KG1 (cell line): ENCODE results near the gene STYK1.
"Not testable (repeated sequence)": the region's sequence is repeated elsewhere in the genome, so short reads cannot be mapped to it uniquely, and the experiment has no call there.

Experiments used
- DNase-seq: peaks from one replicate; lab custom pipeline; 2025; lab: John Stamatoyannopoulos, UW

The STYK1 gene

DNA sequence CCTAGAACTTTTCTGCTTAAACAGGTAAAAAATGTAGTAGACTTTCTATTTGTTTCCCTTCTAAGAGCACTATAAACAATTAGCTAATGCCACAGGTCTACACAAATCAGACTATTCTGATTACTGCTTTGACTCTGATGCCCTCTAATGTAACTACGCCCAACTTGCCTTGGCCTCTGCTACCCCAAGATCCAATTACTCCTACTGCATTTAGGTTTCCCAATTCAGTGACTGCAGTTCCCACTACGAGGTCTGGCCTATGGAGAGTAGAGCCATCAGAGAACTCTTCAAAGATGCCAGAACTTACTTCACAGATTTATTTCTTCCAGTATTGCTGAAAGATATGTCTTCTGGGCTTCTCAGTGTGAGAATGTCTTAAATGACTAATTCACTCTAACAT is 15.3 kb upstream of the STYK1 start:
- DNase-seq = no peak

DNA sequence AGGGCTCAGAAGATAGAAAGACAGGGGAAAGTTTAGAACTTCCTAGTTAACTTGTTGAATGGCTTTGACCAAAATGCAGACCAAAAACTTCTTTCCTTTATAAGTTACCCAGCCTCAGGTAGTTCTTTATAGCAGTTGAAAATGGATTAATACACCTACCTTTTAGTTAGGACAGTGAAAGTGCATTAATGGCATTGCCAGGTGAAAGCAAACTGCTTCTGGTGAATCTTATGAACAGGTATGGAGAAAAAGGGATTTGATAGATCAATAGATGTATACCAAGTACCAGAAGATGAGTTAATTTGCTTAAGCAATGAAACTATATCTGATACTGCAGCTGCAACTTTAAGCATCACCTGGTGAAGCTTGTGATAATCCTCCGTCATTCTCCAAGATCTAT is 14.2 kb upstream of the STYK1 start:
- DNase-seq = no peak

GRCh38 chr12:10672231-10672868 is 1.5 kb downstream of the STYK1 start:
- no peak for DNase-seq

DNA sequence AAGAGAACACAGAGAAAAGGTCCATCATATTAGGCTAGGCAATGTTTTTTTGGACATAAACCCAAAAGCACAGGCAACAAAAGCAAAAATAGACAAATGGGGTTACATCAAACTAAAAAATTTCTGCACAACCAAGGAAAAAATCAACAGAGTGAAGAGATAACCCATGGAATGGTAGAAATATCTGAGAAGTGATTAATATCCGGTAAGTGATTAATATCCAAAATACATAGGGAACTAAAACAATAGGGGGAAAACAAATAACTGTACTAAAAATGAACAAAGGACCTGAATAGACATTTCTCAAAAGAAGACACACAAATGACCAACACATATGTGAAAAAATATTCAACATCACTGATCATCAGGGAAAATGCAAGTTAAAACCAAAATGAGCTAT is 4.3 kb downstream of the STYK1 start:
- DNase-seq = no peak

GRCh38 chr12:10668526-10668925 is 5.3 kb downstream of the STYK1 start:
- DNase-seq = no peak

GRCh38 chr12:10667581-10667980 is 6.3 kb downstream of the STYK1 start:
- DNase-seq = no peak

GRCh38 chr12:10664499-10664898 is 9.4 kb downstream of the STYK1 start:
- DNase-seq = no peak

DNA sequence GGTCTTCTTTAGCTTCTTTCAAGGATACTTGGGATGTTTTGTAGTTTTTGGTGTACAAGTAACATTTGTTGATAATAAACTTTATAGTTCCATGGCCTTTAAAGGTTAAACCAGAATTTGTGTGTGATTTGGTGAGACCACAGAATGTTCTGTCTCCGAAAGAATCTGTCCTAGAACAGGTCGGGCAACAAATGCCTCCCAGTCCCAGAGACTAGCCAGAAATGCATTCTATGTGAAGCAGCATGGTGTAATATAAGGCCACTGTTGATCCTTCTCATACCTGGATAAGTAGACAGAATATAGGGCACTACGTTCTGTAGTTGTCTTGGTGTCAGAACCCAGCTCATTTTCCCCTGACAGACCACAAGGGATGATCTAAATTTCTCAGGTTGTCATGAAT is 10.0 kb downstream of the STYK1 start:
- no peak for DNase-seq

GRCh38 chr12:10661338-10661737 is 12.5 kb downstream of the STYK1 start:
- DNase-seq = no peak

GRCh38 chr12:10654003-10654402 is 19.8 kb downstream of the STYK1 start:
- no peak for DNase-seq

DNA sequence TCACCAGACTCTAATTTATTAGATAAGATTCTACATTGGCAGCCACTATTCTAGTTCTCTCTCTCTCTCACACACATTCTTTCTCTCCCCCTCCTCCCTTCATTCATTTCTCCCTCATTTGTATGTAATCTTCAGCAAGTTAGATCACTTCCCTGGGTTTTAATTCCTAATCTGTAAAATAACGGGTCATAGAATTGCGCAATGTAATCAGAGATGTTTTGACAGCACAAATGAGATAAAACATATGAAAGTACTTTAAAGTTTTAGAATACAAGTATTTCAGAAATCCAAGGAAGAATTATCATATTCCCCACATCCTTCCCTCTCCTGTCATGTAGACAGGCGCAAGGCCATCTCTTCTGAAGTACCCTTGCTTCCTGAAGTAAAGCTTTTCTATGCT is 21.7 kb downstream of the STYK1 start:
- DNase-seq = no peak

DNA sequence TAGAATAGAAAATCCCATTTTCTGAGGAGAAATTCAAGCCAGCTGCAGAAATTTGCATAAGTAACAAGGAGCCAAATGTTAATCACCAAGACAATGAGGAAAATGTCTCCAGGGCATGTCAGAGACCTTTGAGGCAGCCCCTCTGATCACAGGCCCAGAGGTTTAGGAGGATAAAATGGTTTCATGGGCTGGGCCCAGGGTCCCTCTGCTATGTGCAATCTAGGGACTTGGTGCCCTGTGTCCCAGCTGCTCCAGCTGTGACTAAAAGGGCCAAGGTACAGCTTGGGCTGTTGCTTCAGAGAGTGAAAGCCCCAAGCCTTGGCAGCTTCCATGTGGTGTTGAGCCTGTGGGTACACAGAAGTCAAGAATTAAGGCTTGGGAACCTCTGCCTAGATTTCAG is 27.3 kb downstream of the STYK1 start:
- DNase-seq = not testable (repeated sequence)

GRCh38 chr12:10645910-10646309 is 27.9 kb downstream of the STYK1 start:
- DNase-seq = no peak

GRCh38 chr12:10641735-10642500 is 31.9 kb downstream of the STYK1 start:
- DNase-seq = no peak

DNA sequence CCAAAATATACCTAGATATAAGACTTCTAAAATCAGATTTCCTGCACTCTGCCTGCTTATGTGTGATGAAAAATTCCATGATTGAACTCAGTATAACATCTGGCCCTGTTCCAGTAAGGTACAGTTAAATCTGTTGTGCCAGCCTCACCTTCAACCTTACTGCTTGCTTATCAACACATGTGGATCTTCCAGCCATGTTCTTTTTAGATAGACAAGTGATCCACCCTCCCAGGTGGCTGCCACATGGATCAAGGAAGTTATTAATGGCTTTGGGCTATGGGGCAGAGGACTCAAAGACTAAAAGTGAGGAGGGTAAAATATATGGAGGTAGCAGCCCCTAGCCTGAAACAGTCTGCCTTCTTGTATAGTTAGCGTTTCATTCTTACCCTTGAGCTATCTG is 35.1 kb downstream of the STYK1 start:
- DNase-seq = no peak

DNA sequence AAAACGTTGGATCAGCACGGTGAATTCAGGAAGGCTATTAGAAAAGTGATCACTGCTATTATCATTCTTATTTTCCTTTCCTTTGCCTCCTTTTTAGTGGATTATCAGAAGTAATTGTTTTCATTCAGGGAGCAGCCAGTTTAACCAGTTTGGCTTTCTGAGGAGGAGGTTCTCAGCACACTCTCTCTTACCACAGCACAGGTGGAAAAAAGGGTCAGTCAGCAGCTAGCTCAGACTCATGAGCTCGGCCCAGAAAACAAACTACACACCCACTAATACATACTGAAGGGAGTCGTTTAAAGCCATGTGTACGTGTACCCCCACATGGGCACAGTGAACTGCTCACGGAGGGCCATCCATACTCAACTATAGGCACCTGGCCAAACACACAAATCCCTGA is 37.2 kb downstream of the STYK1 start:
- DNase-seq = no peak

DNA sequence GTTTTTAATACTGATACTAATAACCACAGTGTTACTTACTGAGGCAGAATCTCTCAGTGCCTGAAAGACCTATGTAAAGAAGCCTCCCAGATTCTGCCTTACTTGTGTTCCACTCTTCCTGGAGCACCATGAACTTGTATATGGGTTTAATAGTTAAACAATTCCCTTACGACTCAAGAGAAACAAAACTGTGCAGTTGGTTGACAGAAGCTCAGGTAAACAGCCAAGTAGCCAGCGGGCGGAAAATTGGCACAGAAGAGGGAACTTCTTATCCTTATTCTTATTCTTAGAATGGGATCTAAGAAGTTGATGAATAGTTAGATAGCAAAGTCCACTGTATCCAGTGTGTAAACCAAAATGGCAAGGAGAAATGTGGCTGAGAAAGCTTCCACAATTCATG is 37.7 kb downstream of the STYK1 start:
- DNase-seq = no peak

GRCh38 chr12:10635306-10635705 is 38.5 kb downstream of the STYK1 start:
- DNase-seq = no peak

GRCh38 chr12:10634427-10634826 is 39.4 kb downstream of the STYK1 start:
- DNase-seq = no peak

DNA sequence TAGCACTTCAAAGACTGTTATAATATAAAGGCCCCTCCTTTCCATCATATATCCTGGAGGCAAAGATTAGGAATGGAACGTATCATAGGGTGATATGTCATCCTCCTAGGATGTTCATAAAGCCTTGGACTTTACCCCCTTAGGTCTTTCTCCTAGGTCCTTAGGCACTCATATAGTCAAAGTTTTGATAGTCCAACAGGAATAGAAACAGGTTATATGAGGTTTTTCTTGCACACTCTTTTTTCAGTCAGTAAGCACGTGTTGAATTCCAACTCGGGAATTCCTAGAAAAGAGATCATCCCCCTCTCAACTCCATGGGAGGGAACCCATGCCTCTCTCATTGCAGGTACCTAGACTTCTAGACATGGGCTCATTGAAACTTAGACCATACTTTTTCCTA is 40.3 kb downstream of the STYK1 start:
- DNase-seq = no peak

DNA sequence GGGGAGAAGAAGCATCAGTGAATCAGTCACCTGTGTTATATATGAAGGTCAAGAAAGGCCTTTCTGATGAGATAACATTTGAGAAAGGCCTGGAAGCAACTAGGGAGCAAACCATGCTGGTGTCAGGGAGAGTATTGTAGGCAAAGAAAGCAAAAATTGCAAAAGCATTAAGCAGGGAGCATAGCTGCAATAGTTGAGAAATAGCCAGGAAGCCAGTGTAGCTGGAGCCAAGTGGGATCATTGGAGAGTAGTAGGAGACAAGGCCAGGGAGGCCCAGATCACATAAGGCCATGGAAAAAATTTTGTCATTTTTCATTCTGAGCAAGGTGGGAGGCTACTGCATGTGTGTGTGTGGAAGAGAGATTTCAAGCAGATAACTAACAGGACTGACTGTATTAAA is 41.6 kb downstream of the STYK1 start:
- no peak for DNase-seq

DNA sequence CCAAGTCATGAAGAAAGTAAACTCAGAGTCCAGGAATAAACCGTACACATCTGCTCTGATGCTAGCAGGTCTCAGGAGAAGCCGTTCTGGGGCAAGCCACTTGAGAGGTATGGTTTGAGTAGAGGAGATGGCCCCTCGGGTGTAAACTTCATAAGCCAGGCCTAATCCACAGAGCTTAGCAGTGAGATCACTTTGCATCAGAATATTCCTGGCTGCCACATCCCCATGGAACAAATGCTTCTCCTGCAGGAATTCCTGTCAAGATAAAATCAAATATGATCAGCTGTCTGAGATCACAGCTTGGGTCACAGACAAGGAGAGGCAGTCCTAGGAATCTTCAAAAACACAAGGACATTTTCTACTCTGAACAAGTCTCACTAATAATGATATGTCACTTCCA is 49.2 kb downstream of the STYK1 start:
- DNase-seq = no peak

- DNase-seq = no peak
Measured at GRCh38 chr12:10623131-10623530, 50.7 kb downstream of the STYK1 start.

GRCh38 chr12:10621278-10621677 is 52.6 kb downstream of the STYK1 start:
- DNase-seq = no peak
